ENCODE measurements around the gene TOR3A.

DNA sequence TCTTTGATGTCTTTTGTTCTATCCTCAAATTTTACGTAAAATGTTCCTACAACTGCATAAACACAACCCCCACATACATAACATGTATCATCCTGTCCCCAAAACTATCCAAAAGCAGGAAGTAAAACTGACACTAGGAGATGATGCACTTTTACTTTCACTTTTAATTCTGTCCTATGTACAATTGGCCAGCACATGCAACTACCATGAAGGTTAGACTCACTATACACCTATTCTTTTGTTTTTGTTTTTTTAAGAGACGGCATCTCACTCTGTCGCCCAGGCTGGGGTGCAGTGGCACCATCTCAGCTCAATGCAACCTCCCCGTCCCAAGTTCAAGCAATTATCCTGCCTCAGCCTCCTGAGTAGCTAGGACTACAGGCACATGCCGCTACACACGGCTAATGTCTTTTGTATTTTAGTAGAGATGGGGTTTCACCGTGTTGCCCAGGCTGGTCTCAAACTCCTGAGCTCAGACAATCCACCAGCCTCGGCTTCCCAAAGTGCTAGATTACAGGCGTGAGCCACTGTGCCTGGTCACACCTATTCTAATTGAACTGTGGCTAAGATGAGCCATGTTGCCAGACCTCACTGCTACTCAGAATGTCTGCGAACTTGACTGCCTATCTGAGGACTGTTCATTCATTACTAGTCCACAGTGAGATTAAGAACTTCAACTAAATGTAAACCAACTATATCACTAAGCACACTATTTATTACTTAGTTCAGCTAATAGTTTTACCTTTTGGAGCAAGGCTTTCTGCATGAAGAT, 48.0 kb downstream of the TOR3A start:
- TF ChIP-seq, protein P1, sequence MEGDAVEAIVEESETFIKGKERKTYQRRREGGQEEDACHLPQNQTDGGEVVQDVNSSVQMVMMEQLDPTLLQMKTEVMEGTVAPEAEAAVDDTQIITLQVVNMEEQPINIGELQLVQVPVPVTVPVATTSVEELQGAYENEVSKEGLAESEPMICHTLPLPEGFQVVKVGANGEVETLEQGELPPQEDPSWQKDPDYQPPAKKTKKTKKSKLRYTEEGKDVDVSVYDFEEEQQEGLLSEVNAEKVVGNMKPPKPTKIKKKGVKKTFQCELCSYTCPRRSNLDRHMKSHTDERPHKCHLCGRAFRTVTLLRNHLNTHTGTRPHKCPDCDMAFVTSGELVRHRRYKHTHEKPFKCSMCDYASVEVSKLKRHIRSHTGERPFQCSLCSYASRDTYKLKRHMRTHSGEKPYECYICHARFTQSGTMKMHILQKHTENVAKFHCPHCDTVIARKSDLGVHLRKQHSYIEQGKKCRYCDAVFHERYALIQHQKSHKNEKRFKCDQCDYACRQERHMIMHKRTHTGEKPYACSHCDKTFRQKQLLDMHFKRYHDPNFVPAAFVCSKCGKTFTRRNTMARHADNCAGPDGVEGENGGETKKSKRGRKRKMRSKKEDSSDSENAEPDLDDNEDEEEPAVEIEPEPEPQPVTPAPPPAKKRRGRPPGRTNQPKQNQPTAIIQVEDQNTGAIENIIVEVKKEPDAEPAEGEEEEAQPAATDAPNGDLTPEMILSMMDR (IDR thresholded peaks at IDR 0.05): no peak
- TF ChIP-seq POLR2A (IDR thresholded peaks at IDR 0.05): no peak
